GM15510 (cell line): ENCODE results near the gene HTR3C.

ENCODE experiments used
- POLR2A ChIP-seq: IDR thresholded peaks from 3 replicates; pipeline ENCODE4 v1.6.1; 2011; ENCODE audit warnings: borderline replicate concordance; ENCODE audit not compliant: insufficient read length; ENCODE audit errors: extremely low read depth

The HTR3C gene

GRCh38 chr3:184073621-184074020 lies 20.8 kb downstream of the HTR3C start:
- TF ChIP-seq POLR2A, result no peak

DNA sequence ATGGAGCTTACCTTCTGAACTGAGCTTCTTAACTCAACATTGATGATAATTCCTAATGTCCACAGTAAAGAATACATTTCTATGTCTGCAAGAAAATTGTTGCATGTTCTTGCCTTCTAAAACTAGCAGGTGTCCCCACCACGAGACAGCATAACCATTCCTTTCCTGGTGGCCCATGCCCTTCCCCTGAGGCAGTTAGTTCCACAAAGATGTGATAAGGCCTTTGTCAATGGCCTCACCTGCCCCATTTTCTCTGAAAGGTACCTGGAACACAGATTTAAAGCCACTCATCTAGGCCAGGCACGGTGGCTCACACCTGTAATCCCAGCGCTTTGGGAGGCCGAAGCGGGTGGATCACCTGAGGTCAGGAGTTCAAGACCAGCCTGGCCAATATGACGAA lies 23.1 kb downstream of the HTR3C start:
- TF ChIP-seq POLR2A, result no peak

- no peak for TF ChIP-seq POLR2A
Observed at GRCh38 chr3:184077881-184078280, 25.0 kb downstream of the HTR3C start.

- TF ChIP-seq POLR2A, result no peak
Observed at GRCh38 chr3:184078851-184079250, 26.0 kb downstream of the HTR3C start.

- no peak for TF ChIP-seq POLR2A
Observed at GRCh38 chr3:184081116-184081830, 28.4 kb downstream of the HTR3C start.

DNA sequence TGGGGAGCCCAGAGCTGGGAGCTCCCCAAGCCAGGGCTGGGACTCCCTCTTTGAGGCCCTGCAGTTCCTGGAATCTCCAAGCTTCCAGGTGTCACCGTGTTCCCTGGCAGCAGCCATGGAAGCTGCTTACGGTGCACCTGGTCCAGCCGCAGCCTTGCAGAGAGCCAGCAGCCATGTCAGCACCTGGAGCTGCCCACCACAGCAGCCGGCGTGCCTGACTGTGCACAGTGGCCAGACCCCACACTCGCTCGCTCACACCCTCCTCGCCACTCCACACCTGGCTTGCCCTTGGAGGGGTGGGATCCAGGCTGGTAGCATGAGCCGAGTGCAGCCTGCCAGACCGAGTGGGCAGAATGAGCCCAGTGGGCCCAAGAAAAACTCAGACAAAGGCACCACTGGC lies 29.2 kb downstream of the HTR3C start:
- TF ChIP-seq POLR2A, result no peak

- no peak for TF ChIP-seq POLR2A
Observed at GRCh38 chr3:184082465-184082864, 29.6 kb downstream of the HTR3C start.

- TF ChIP-seq POLR2A, result no peak
Observed at GRCh38 chr3:184085389-184085852, 32.6 kb downstream of the HTR3C start.

DNA sequence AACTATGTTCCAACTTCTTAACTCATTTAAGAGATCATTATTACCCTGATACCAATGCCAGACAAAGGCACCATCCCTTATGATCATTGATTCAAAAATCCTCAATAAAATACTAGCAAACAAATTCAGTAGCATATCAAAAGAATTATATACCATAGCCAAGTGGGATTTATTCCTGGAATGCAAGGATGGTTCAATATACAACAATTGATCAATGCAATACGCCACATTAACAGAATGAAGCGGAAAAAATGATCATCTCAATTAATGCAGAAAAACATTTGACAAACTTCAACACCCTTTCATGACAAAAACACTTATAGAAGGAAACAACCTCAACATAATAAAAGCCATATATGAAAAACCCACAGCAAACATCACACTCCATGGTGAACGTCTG lies 39.4 kb downstream of the HTR3C start:
- no peak for TF ChIP-seq POLR2A

DNA sequence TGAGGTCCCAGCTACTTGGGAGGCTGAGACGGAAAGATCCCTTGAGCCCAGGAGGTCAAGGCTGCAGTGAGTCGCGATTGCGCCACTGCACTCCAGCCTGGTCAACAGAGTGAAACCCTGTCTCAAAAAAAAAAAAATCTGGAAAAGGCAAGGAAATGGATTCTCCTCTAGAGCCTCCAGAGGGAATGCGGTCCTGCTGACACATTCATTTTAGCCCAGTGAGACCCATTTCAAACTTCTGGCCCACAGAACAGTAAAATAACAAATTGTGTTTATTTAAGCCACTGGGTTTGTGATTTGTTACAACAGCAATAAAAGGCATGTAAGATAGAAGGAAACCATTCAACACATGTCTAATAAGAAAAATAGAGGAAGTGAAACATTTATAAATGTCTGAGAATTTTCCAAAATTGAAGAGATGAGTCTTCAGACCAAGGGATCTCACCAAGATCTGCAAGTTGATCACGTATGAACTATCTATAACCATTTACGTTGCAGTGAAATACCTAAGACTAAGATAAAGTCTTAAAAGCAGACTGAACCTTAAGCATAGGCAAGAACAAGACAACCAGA lies 44.0 kb downstream of the HTR3C start, which contains the start of gene HTR3E:
HTR3E (plus strand) TSS at position 254 of the 573 bp plus-strand sequence. CDS start 466 bp downstream, outside the sequence.
- no peak for TF ChIP-seq POLR2A

DNA sequence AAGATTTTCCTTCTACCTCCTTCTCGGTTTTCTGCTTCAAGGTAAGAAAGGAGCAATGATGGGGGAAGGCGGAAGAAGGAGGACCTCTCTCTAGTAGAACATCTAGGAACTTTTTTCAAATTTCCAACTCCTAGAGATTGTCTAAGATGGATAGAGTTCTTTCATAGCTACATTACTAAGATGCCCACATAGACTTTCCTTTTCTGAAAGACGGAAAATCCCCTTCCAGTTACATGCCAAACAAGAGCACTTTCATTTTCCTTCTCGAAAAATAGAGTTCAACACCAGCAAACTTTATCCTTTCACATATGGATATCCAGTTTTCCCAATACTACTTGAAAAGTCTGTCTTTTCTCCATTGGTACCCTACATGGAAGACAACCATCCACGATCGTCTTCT lies 44.7 kb downstream of the HTR3C start:
- TF ChIP-seq POLR2A, result no peak

GRCh38 chr3:184099806-184100686 lies 47.2 kb downstream of the HTR3C start:
- no peak for TF ChIP-seq POLR2A
